Upper lobe of left lung (tissue), 4 donors: ENCODE measurements around the gene PWWP2B.

Experiments
- CTCF ChIP-seq, 6 experiments: fragments of 450-650 bp in 4 of 6; fragments of 200-600 bp in 2 of 6; sonication (generic) in 2 of 6; IDR thresholded peaks; one replicate each; pipeline ENCODE4 v1.5.1; 2016 to 2019; ENCODE audit warnings: antibody characterized with exemption in 6 of 6
- POLR2AphosphoS5 ChIP-seq, 2 donors: sonication (generic); formaldehyde crosslinking; IDR thresholded peaks; one replicate each; pipeline ENCODE4 v1.5.1; 2017; ENCODE audit warnings: antibody characterized with exemption in 2 of 2

DNA sequence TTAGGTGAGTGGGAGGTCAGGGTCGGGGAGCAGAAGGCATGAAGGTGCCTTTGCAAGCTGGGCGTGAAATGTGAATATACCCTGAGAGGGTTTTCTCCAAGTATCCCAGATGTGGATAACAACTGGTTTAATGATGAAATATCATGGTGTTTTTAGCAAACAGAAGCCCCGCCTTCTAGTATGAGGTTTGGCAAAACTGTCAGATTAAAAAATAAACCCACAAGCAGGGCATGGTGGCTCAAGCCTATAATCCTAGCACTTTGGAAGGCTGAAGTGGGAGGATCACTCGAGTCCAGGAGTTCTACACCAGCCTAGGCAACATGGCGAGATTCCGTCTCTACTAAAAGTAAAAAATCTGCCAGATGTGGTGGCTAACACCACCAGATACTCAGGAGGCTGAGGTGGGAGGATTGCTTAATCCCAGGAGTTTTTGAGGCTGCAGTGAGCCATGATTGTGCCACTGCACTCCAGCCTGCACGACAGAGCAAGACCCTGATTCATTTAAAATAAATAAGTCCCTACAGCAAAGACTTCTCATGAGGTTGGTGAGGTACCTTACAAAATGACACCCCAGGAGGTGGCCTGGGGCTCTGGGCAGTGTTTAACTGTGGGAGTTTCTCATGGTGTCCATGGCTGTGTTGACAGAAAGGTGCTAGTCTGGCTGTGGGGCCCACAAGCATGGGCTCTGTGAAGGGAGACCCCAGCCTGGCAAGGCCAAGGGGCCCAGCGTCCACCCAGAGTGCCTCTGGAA, 6.7 kb upstream of the PWWP2B start:
- TF ChIP-seq CTCF (IDR thresholded peaks at IDR 0.05) = no peak
- no peak for TF ChIP-seq POLR2AphosphoS5 (IDR thresholded peaks at IDR 0.05)
